ENCODE measurements around the gene CAMK2D.

Gene CAMK2D

DNA sequence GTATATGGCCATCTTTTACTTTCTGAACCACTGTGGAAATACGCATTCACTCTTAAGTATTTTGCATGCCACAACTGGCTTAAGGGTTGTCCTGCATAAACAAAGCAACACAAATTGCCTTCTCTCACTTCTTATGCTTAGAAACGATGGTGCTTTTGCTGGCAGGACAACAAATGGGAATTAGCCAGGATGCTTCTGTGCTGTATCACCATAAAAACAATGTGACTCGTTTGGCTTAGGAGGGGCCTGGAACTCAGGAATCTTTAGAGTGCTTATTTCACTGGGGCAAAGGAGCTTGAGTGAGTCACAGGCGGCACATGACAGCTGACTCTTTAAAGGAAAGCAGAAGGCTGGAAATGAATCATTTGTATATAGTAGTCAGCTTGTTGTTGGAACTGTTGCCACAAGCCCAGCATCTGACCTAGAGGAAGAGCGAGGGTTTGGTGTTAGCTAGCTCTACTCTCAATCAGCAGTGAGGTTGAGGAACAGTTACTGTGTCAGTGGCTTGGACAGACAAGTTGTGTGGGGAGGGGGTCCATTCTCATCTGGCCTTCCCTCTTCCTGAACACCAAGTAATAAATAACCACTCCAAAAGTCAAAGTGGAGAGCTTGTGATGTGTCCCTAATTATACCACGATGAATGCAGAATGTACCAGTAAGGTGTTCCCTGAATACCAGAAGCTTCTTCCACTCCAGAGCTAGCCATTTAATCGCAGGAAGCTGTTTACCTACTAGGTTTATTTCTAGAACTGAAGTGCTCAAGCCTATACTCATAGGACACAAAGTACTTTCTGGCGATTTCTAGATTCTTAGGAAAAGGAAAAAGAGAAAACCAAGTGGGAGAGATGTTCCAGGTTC, 293.1 kb downstream of the CAMK2D start:
- DNase-seq, result no peak

DNA sequence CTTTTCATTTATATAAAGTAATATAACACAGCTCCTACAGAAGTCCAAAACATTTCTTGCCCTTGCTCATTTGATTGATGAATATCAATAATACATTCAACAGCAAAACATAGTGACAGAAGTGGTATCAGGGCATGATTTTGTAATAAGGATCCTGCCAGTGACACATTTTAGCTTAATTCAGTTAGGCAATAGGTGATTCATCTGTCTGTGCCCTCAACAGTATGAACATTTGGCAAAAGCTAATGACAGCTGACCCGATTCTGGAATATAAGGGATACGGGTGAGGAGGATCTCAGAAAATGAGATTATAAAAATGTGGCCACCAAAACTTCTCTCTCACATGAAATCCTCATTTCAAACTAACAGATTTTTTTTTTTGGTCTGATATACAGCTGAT, 294.0 kb downstream of the CAMK2D start:
- DNase-seq, result no peak

DNA sequence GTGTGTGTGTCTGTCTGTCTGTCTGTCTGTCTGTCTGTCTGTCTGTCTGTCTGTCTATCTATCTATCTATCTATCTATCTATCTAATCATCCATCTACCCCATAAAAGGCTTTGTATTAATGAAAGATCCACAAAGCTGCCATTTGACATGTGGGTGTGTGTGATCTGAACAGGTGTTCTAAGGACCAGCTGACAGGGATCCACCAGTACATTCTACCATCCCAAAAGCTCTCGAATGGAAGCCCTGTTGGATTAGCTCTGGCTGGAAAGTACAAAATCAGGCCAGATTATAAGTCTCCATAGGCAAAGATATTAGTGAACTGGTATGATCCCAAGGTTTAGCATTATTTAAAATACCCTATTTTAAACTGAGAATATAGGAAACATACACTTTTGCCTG, 299.3 kb downstream of the CAMK2D start:
- DNase-seq, result no peak

DNA sequence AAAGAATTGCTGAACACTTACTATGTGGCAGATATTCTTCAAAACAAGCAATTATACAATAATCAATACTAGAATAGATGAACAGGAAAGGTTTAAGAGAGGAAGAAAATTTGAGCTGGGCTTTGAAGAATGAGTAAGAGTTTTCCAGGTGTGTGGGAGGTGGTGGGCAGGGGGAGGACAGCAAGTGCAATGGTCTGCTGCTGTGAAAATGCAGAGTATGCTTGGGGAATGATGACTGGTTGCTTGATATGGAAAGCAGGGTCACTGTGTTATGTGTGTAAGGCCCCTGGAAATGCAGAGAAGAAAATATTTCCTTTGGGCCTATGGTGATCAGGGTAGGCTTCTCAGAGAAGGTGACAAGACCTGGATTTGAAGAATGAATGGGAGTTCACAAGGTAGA, 300.3 kb downstream of the CAMK2D start:
- DNase-seq, result no peak

- no peak for DNase-seq
These were observed 303.7 kb downstream of the CAMK2D start for GRCh38 chr4:113457886-113458285.

DNA sequence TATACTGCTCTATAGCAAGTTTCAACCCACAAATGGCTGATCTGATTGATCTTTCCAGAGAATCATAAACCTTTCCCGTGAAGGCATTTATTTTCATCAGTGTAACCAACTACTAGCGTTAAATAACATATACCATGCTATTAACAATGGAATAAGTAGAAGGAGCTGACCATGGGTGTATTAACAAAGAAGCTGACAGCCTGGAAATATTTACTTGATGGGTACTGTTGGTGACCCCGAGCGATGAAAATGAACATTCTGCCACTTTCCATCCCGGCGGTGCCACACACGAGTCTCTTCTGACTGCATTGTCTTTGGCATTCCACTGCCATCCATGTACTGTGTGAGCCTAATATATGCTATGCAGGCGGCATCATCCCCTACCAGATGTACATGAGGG, 304.4 kb downstream of the CAMK2D start:
- DNase-seq, result no peak

DNA sequence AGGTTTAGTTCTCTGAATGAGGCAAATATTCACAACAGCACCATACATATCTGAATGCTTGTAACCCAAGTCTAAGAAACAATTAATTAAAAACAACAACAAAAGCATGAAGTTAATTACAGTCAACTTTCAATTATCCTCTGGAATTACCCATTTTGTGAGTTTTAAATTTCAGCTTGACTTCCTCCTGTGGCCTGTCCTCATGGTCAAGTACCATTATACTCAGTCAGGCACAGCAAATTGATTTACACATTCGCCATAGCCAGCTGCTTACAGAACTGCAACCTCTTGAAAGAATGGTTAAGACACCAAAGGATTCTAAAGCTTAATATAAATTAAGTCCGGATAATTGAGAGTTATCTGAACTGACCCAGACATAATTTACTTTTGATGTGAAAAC, 306.5 kb downstream of the CAMK2D start:
- no peak for DNase-seq

DNA sequence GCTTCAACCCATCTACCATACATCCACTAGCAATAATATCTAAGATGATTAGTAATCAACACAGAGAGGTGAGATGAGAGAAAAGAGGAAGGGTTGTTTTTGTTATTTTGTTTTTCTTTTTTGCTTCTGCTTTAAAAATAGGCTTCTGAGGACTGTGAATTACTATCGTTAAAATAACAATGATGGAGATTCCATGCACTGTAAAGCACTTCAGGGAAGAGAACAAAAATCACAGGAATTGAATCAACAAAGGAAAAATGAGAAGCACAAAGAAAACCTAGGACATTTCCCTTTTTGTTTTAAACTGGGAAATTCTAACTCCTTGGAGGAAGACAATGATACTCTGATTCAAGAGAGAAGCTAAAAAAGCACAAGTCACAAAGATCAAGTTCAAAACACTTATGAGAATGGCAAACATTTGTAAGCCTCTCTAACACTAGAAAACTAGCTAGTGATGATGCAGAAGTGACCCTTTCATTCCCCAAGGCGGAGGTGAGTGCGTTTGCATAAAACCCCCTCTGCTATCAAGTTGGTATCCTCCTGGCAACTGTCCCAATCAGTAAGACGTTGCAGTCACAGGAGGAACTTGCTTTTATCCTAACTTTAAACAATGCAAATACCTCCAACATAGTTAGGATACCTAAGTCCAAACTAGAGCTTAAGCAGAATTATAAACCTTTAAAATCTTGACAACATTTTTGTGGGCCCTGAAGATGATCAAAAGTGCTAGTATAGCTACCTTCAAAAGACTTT, 308.5 kb downstream of the CAMK2D start:
- DNase-seq, result no peak

- no peak for DNase-seq
These were observed 309.4 kb downstream of the CAMK2D start for GRCh38 chr4:113452152-113452551.

- no peak for DNase-seq
These were observed 311.1 kb downstream of the CAMK2D start for GRCh38 chr4:113450295-113451080.

- no peak for DNase-seq
These were observed 312.0 kb downstream of the CAMK2D start for GRCh38 chr4:113449410-113449974.

- no peak for DNase-seq
These were observed 313.8 kb downstream of the CAMK2D start for GRCh38 chr4:113447769-113448168.

- no peak for DNase-seq
These were observed 314.5 kb downstream of the CAMK2D start for GRCh38 chr4:113447061-113447460.

DNA sequence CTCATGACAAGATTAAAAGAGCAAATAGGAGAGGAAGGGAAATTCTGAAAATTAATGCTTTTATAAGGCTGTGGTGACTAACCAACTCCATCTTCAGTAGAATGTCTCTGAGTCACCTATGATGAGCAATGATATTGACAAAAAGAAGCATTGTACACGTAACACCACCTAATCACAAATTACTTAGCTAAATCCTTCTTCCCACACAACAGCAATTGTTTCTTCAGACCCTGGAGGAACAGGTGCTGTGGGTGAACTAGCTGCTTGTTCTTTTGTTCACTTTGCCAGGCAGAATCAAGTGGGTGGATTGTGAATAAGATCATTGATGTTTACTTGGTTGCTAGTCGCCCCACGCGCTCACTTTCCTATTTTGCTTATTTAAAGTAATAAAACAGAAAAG, 315.5 kb downstream of the CAMK2D start:
- no peak for DNase-seq

DNA sequence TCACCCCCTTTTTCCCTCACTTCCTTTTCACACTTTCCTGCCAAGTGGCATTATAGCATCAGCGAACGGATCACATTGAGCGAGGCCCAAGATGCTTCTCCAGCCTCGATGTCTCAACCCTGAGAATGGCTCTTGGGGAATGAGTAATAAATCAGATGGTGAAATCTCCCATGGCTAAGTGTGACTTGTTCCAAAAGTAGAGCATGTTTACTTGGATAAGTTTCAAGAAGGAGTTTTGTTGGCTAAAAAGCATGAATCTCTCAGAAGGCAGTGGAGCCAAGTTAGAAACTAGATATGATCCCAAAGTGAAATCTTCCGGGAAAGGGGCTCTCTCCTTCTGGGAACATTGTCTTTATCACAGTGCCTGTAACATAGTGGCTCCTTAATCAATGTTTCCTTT, 316.3 kb downstream of the CAMK2D start:
- DNase-seq, result no peak

DNA sequence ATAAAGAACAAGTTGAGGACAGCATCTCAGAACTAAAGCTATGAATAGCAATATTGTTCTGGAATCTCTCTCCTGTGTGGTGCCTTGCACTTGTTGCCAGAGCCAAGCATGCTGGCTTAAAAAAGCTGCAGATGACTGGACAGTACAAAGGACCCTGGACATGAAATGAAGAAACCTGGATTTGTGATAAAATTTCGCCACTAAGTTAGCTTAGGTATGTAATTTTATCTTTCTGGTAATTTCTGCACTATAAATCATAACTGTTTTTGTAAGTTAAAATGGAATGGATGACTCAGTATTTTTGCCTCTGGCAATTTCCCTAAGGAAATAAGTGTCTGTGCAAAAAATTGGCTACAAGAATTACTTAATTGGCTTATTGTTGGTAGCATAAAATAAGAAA, 317.2 kb downstream of the CAMK2D start:
- DNase-seq, result no peak

GRCh38 chr4:113442826-113443225, 318.7 kb downstream of the CAMK2D start:
- DNase-seq, result no peak

GRCh38 chr4:113440371-113440770, 321.2 kb downstream of the CAMK2D start:
- no peak for DNase-seq

- no peak for DNase-seq
These were observed 322.9 kb downstream of the CAMK2D start for GRCh38 chr4:113438596-113438995.

DNA sequence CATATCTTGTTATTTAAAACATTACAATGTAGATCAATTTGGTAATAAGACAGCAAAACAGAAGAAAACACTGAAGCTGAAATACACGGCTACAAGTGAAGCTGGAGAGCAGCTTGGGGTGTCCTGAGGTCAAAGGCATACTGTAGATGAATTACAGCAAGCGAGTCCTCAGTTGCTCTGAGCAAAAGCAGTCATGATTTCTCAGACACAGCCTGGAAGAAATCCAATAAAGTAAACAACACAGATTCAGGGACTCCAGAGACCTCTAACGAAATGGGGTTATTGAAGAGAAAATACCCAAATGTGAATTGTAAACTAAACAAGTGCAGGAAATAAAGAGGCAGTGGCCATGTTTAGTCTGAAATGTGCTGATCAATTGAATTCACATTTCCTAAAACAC, 324.4 kb downstream of the CAMK2D start:
- DNase-seq, result no peak

DNA sequence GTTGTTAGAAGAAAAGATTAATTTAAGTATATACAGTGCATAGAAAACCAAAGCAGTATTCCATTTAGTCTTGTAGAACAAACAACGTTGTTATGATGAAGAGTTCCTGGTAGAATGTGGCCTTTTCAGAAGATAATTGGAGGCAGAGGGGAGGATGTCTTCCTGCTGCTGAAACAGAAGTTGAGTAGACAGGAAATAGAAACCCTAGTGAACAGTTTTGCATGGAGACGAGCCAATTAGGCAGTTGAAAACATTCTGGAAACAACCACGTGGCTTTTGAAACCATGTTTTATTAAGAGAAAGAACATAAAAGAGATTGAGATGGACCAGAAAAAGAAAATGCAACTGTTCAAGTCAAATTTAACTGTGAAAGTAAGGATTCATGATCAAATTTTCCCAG, 325.2 kb downstream of the CAMK2D start:
- DNase-seq, result no peak

DNA sequence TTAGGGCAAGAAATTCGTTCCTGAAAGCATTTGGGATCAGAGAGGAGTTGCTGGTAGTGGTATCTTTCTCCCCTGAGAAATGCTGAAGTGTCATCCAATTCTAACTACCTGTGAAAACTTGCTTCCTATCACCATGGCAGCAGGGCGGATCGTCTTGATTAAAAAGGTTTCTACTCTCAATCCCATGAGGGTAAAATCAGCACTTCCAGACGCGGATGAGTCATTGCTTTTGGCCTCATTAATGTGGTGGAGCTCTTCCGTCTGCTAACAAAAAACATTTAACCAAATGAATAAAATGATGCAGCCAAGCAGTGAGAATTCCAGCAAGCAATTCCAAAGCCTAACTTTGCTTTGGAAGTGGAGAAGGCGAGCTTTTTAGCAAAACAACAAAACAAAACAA, 325.6 kb downstream of the CAMK2D start:
- DNase-seq, result no peak

DNA sequence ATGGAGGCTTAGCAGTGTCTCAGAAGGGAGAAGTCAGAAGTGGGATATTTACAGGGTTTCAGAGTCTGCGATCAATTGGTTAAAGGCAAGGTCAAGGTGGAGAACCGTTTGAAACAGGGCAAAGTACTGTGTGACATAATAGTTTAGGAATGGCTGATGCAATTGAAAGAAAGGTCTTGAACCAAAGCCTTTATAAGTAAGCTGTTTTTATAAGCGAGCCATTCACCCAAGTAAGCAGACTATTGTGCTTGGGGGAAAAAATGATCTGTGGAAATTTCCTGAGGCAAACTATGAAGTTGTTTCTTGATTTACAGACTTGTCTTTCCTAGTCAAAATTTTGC, 327.3 kb downstream of the CAMK2D start:
- no peak for DNase-seq

All from CD4-positive, alpha-beta T cell treated with Interleukin-4 for 1 hour (primary cell).